Measurements from ENCODE around the gene NPAS2.

NPAS2 gene

GRCh38 chr2:100857341-100857740, 37.4 kb downstream of the NPAS2 start:
- DNase-seq (ENCODE audit: low read depth): no peak
- H3K4me3 ChIP-seq (replicated peaks; ENCODE audit: low read depth, low read length): no peak overlapping the region
- no peak for TF ChIP-seq CTCF (IDR thresholded peaks at IDR 0.05; ENCODE audit: low read length, missing control alignments)

GRCh38 chr2:100857915-100858314, 38.0 kb downstream of the NPAS2 start:
- no peak for TF ChIP-seq CTCF (IDR thresholded peaks at IDR 0.05; ENCODE audit: low read length, missing control alignments)
- DNase-seq (ENCODE audit: low read depth): peak; percentile 81
- no peak overlapping the region for H3K4me3 ChIP-seq (replicated peaks; ENCODE audit: low read depth, low read length)

GRCh38 chr2:100859902-100860301, 40.0 kb downstream of the NPAS2 start:
- no peak for DNase-seq (ENCODE audit: low read depth)
- no peak overlapping the region for H3K4me3 ChIP-seq (replicated peaks; ENCODE audit: low read depth, low read length)
- no peak for TF ChIP-seq CTCF (IDR thresholded peaks at IDR 0.05; ENCODE audit: low read length, missing control alignments)

- no peak for TF ChIP-seq CTCF (IDR thresholded peaks at IDR 0.05; ENCODE audit: low read length, missing control alignments)
- DNase-seq (ENCODE audit: low read depth): no peak
- no peak overlapping the region for H3K4me3 ChIP-seq (replicated peaks; ENCODE audit: low read depth, low read length)
Measured at GRCh38 chr2:100861340-100861739, 41.4 kb downstream of the NPAS2 start.

- no peak for DNase-seq (ENCODE audit: low read depth)
- TF ChIP-seq CTCF (IDR thresholded peaks at IDR 0.05; ENCODE audit: low read length, missing control alignments): no peak
- no peak overlapping the region for H3K4me3 ChIP-seq (replicated peaks; ENCODE audit: low read depth, low read length)
Measured at GRCh38 chr2:100862081-100862480, 42.1 kb downstream of the NPAS2 start.

GRCh38 chr2:100865816-100866460, 46.0 kb downstream of the NPAS2 start:
- DNase-seq (ENCODE audit: low read depth): peak; percentile 59
- TF ChIP-seq CTCF (IDR thresholded peaks at IDR 0.05; ENCODE audit: low read length, missing control alignments): no peak
- no peak overlapping the region for H3K4me3 ChIP-seq (replicated peaks; ENCODE audit: low read depth, low read length)

GRCh38 chr2:100868083-100868482, 48.1 kb downstream of the NPAS2 start:
- no peak for DNase-seq (ENCODE audit: low read depth)
- no peak overlapping the region for H3K4me3 ChIP-seq (replicated peaks; ENCODE audit: low read depth, low read length)
- TF ChIP-seq CTCF (IDR thresholded peaks at IDR 0.05; ENCODE audit: low read length, missing control alignments): no peak
